Measurements from ENCODE around the gene ETDB.
"Not testable (repeated sequence)": the region's sequence is repeated elsewhere in the genome, so short reads cannot be mapped to it uniquely, and the experiment has no call there.

DNA sequence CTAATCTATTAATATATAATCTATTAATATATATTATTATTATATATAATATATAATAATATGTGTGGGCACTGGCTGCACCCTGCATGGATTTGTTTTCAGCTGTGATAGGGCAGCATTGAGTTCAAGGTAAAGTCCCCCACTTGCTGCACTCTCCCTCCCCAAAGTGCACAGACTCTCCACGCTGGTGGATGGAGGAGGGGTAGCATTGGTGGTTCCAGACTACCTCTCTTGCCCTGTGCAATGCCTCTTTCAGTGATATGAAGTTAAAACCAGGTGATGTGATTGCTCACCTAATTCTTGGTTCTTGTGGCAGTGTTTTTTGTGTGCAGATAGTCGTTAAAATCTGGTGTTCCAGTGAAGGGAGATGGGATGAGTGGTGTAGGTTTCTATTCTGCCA lies 4.3 kb downstream of the ETDB start:
- not testable (repeated sequence) for TF ChIP-seq CTCF (IDR thresholded peaks at IDR 0.05); MAX (IDR thresholded peaks at IDR 0.05); TP53 (CRISPR knock-in tag; IDR thresholded peaks at IDR 0.05); KDM5A (IDR thresholded peaks at IDR 0.05); POLR2AphosphoS2 (conservative IDR thresholded peaks at IDR 0.05; ENCODE audit: low read length); RNF2 (IDR thresholded peaks at IDR 0.05; ENCODE audit: borderline replicate concordance, low read depth); NR3C1 (IDR thresholded peaks at IDR 0.05); ZFP36 (IDR thresholded peaks at IDR 0.05; ENCODE audit: borderline replicate concordance, partially characterized antibody); HDAC2 (IDR thresholded peaks at IDR 0.05); POLR2A (IDR thresholded peaks at IDR 0.05; ENCODE audit: low read length); FOXS1 (CRISPR knock-in tag; IDR thresholded peaks at IDR 0.05)
- TF ChIP-seq, protein P1, sequence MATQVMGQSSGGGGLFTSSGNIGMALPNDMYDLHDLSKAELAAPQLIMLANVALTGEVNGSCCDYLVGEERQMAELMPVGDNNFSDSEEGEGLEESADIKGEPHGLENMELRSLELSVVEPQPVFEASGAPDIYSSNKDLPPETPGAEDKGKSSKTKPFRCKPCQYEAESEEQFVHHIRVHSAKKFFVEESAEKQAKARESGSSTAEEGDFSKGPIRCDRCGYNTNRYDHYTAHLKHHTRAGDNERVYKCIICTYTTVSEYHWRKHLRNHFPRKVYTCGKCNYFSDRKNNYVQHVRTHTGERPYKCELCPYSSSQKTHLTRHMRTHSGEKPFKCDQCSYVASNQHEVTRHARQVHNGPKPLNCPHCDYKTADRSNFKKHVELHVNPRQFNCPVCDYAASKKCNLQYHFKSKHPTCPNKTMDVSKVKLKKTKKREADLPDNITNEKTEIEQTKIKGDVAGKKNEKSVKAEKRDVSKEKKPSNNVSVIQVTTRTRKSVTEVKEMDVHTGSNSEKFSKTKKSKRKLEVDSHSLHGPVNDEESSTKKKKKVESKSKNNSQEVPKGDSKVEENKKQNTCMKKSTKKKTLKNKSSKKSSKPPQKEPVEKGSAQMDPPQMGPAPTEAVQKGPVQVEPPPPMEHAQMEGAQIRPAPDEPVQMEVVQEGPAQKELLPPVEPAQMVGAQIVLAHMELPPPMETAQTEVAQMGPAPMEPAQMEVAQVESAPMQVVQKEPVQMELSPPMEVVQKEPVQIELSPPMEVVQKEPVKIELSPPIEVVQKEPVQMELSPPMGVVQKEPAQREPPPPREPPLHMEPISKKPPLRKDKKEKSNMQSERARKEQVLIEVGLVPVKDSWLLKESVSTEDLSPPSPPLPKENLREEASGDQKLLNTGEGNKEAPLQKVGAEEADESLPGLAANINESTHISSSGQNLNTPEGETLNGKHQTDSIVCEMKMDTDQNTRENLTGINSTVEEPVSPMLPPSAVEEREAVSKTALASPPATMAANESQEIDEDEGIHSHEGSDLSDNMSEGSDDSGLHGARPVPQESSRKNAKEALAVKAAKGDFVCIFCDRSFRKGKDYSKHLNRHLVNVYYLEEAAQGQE (IDR thresholded peaks at IDR 0.05): not testable (repeated sequence)
- TF ChIP-seq, protein P2, sequence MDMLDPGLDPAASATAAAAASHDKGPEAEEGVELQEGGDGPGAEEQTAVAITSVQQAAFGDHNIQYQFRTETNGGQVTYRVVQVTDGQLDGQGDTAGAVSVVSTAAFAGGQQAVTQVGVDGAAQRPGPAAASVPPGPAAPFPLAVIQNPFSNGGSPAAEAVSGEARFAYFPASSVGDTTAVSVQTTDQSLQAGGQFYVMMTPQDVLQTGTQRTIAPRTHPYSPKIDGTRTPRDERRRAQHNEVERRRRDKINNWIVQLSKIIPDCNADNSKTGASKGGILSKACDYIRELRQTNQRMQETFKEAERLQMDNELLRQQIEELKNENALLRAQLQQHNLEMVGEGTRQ (IDR thresholded peaks at IDR 0.05): not testable (repeated sequence)
